ENCODE results near the gene TNFRSF12A. TPM values are rescaled to one million over a fixed set of nuclear protein-coding genes. Genes with fewer than 3 reads are reported as not detected.

The TNFRSF12A gene
- polyA plus RNA-seq, 2 of the 4 experiments (the other 2 are of a cell fraction): 111 to 314 TPM

GRCh38 chr16:2980227-2981176, 39.7 kb upstream of the TNFRSF12A start, which contains the start of gene PKMYT1:
Gene PKMYT1, minus strand, starts transcription at chr16:2980446. Its CDS starts 789 bp downstream, at chr16:2979657.
- ChIA-PET CTCF (interaction anchor here (0.6 to 3.9 kb wide), 10 partner anchors 9 to 149 kb away, joined by 3 to 27 read pairs (median 4); partner anchors contain the start of gene PAQR4), POLR2A (interaction anchor here (0.6 to 2.2 kb wide), 5 partner anchors 8 to 44 kb away, joined by 3 to 13 read pairs (median 4); partner anchors contain the start of genes KREMEN2, PAQR4 and TNFRSF12A)
- peak; percentile 85 to 98 for DNase-seq (ENCODE audit: low read depth in 1 of 2, low spot score in 1 of 2)
- FAIRE-seq: no peak
- H3K4me3 ChIP-seq: peak within 1 kb of the TSS; percentile 71
- peaks cover 18% of the 10 kb centered on the region; the same call in 2 of the 3 replicates for H3K4me1 ChIP-seq
- TF ChIP-seq CEBPB (IDR thresholded peaks at IDR 0.05) (no peak), EP300 (IDR thresholded peaks at IDR 0.05) (no peak), REST (IDR thresholded peaks at IDR 0.05) (no peak), POLR2A (IDR thresholded peaks at IDR 0.05; ENCODE audit: low read length) (peak; percentile 92), CBX8 (IDR thresholded peaks at IDR 0.05) (no peak), TP53 (CRISPR knock-in tag; IDR thresholded peaks at IDR 0.05) (no peak), RAD21 (conservative IDR thresholded peaks at IDR 0.05 in 1 of 2, IDR thresholded peaks at IDR 0.05 in 1 of 2) (no peak), EHMT2 (IDR thresholded peaks at IDR 0.05; ENCODE audit: low read depth) (no peak), ATOH8 (CRISPR knock-in tag; IDR thresholded peaks at IDR 0.05; ENCODE audit: low read depth) (0 out of 2 replicates have a peak, but pooled peaks have one; percentile 7), PHF8 (IDR thresholded peaks at IDR 0.05; ENCODE audit: borderline replicate concordance, low read depth) (peak; percentile 80), ZNF302 (CRISPR knock-in tag; IDR thresholded peaks at IDR 0.05) (no peak), FOSL2 (IDR thresholded peaks at IDR 0.05) (no peak), FOSL2 (CRISPR knock-in tag; IDR thresholded peaks at IDR 0.05) (no peak), KDM1A (IDR thresholded peaks at IDR 0.05; ENCODE audit: low read depth) (no peak), BHLHE40 (IDR thresholded peaks at IDR 0.05; ENCODE audit: low read depth, low read length) (no peak), GATA3 (IDR thresholded peaks at IDR 0.05; ENCODE audit: borderline replicate concordance) (peak; percentile 18; the same call in 1 of the 2 replicates), ZFP36 (IDR thresholded peaks at IDR 0.05; ENCODE audit: borderline replicate concordance, partially characterized antibody) (peak; percentile 96), HEYL (CRISPR knock-in tag; IDR thresholded peaks at IDR 0.05) (no peak), BCL3 (IDR thresholded peaks at IDR 0.05) (peak; percentile 89; the same call in 2 of the 3 replicates), NR3C1 (IDR thresholded peaks at IDR 0.05) (no peak), FOXS1 (CRISPR knock-in tag; IDR thresholded peaks at IDR 0.05) (no peak), ESRRA (IDR thresholded peaks at IDR 0.05; ENCODE audit: borderline replicate concordance, low read length) (no peak), MYC (IDR thresholded peaks at IDR 0.05; ENCODE audit: borderline replicate concordance, low read length) (0 out of 2 replicates have a peak, but pooled peaks have one; percentile 54), RFX5 (IDR thresholded peaks at IDR 0.05) (peak; percentile 28; the same call in 1 of the 2 replicates), SREBF2 (IDR thresholded peaks at IDR 0.05) (no peak), CHD2 (IDR thresholded peaks at IDR 0.05; ENCODE audit: low read length, partially characterized antibody) (no peak), JUN (IDR thresholded peaks at IDR 0.05) (peak; percentile 83 to 87), HDAC2 (IDR thresholded peaks at IDR 0.05) (no peak)
- TF ChIP-seq, protein P1, sequence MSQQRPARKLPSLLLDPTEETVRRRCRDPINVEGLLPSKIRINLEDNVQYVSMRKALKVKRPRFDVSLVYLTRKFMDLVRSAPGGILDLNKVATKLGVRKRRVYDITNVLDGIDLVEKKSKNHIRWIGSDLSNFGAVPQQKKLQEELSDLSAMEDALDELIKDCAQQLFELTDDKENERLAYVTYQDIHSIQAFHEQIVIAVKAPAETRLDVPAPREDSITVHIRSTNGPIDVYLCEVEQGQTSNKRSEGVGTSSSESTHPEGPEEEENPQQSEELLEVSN (IDR thresholded peaks at IDR 0.05; ENCODE audit: borderline replicate concordance, low read depth): peak; percentile 63; the same call in 1 of the 2 replicates
- TF ChIP-seq, protein P2, sequence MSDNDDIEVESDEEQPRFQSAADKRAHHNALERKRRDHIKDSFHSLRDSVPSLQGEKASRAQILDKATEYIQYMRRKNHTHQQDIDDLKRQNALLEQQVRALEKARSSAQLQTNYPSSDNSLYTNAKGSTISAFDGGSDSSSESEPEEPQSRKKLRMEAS (IDR thresholded peaks at IDR 0.05): peak; percentile 42
- H3K9me3 ChIP-seq: no peaks in the 10 kb centered on the region
- 14% methylated on average over 48 of the region's 91 CpGs for whole genome bisulfite sequencing (ENCODE audit: missing lambda C conversion rate)
- peak within 1 kb of the TSS; percentile 91 to 95 for H3K27ac ChIP-seq
- H3K4me2 ChIP-seq: peak within 1 kb of the TSS; percentile 85
- peak; percentile 70 to 82 for ATAC-seq
